Measurements from ENCODE around the gene SEMA4C. TPM values are rescaled to one million over a fixed set of nuclear protein-coding genes. Genes with fewer than 3 reads are reported as not detected.

SEMA4C gene
- polyA plus RNA-seq (88.7 and 101 TPM in 2 replicates), polyA minus RNA-seq (87.4 and 111 TPM in 2 replicates)

GRCh38 chr2:96869822-96870625 is at the start of gene SEMA4C:
SEMA4C (minus strand) TSS chr2:96870080; CDS start chr2:96867886, 2,194 bp downstream.
- H3K36me3 ChIP-seq (ENCODE audit: insufficient read depth, low read length), result no peaks in the 10 kb centered on the region
- peak within 1 kb of the TSS; percentile 94 for H3K4me3 ChIP-seq (ENCODE audit: low read length)
- TF ChIP-seq TAF1 (IDR thresholded peaks at IDR 0.05; ENCODE audit: low read depth) (peak; percentile 25), CTCF (IDR thresholded peaks at IDR 0.05; ENCODE audit: poor library complexity, severe bottlenecking) (peak; percentile 21), REST (IDR thresholded peaks at IDR 0.05; ENCODE audit: borderline replicate concordance) (no peak), RAD21 (conservative IDR thresholded peaks at IDR 0.05) (peak; percentile 8), SMC3 (conservative IDR thresholded peaks at IDR 0.05; ENCODE audit: poor library complexity) (peak; percentile 24), EP300 (conservative IDR thresholded peaks at IDR 0.05; ENCODE audit: poor library complexity, severe bottlenecking) (peak; percentile 24), MXI1 (conservative IDR thresholded peaks at IDR 0.05; ENCODE audit: poor library complexity, severe bottlenecking) (peak; percentile 51), EZH2 (IDR thresholded peaks at IDR 0.05; ENCODE audit: borderline replicate concordance, insufficient read depth, low read length, poor library complexity, severe bottlenecking) (no peak), POLR2AphosphoS5 (IDR thresholded peaks at IDR 0.05) (peak; percentile 84)
- no peaks in the 10 kb centered on the region for H3F3A ChIP-seq (ENCODE audit: insufficient read depth, low read length, poor library complexity, severe bottlenecking)
- no peaks in the 10 kb centered on the region for H3K9me2 ChIP-seq (ENCODE audit: insufficient read depth, low read length)
- no peak within 1 kb of the TSS for H3K4me2 ChIP-seq (ENCODE audit: low read length)
- H3K27me3 ChIP-seq (ENCODE audit: insufficient read depth, low read depth, low read length), result no peaks in the 10 kb centered on the region
- peaks cover 34% of the 10 kb centered on the region for H3K79me2 ChIP-seq (replicated peaks; ENCODE audit: insufficient read depth, low read length)
- H3K9ac ChIP-seq (ENCODE audit: low read length), result peak within 1 kb of the TSS; percentile 98
- peak within 1 kb of the TSS; percentile 90 for H3K27ac ChIP-seq (ENCODE audit: low read length)
- no peaks in the 10 kb centered on the region for H3K9me3 ChIP-seq (ENCODE audit: low read length)
- peaks cover 11% of the 10 kb centered on the region for H4K20me1 ChIP-seq (ENCODE audit: insufficient read depth)
- peak within 1 kb of the TSS; percentile 14 for H2AFZ ChIP-seq (ENCODE audit: low read depth, low read length)

- no peak overlapping the region for H3K4me3 ChIP-seq (ENCODE audit: low read length)
- H3F3A ChIP-seq (ENCODE audit: insufficient read depth, low read length, poor library complexity, severe bottlenecking), result no peaks in the 10 kb centered on the region
- H3K27ac ChIP-seq (ENCODE audit: low read length), result no peak overlapping the region
- no peaks in the 10 kb centered on the region for H3K79me2 ChIP-seq (replicated peaks; ENCODE audit: insufficient read depth, low read length)
- TF ChIP-seq TAF1 (IDR thresholded peaks at IDR 0.05; ENCODE audit: low read depth) (no peak), EZH2 (IDR thresholded peaks at IDR 0.05; ENCODE audit: borderline replicate concordance, insufficient read depth, low read length, poor library complexity, severe bottlenecking) (no peak), RAD21 (conservative IDR thresholded peaks at IDR 0.05) (no peak), MXI1 (conservative IDR thresholded peaks at IDR 0.05; ENCODE audit: poor library complexity, severe bottlenecking) (no peak), REST (IDR thresholded peaks at IDR 0.05; ENCODE audit: borderline replicate concordance) (no peak), CTCF (IDR thresholded peaks at IDR 0.05; ENCODE audit: poor library complexity, severe bottlenecking) (no peak), SMC3 (conservative IDR thresholded peaks at IDR 0.05; ENCODE audit: poor library complexity) (no peak), EP300 (conservative IDR thresholded peaks at IDR 0.05; ENCODE audit: poor library complexity, severe bottlenecking) (no peak), POLR2AphosphoS5 (IDR thresholded peaks at IDR 0.05) (no peak)
- H3K27me3 ChIP-seq (ENCODE audit: insufficient read depth, low read depth, low read length), result no peaks in the 10 kb centered on the region
- no peak overlapping the region for H2AFZ ChIP-seq (ENCODE audit: low read depth, low read length)
- H3K9me2 ChIP-seq (ENCODE audit: insufficient read depth, low read length), result no peaks in the 10 kb centered on the region
- no peak overlapping the region for H3K9ac ChIP-seq (ENCODE audit: low read length)
- no peaks in the 10 kb centered on the region for H4K20me1 ChIP-seq (ENCODE audit: insufficient read depth)
- H3K4me2 ChIP-seq (ENCODE audit: low read length), result no peak overlapping the region
- no peaks in the 10 kb centered on the region for H3K36me3 ChIP-seq (ENCODE audit: insufficient read depth, low read length)
- H3K9me3 ChIP-seq (ENCODE audit: low read length), result no peaks in the 10 kb centered on the region
Observed at GRCh38 chr2:96918754-96919550, 49.1 kb upstream of the SEMA4C start.

All from neural cell (in vitro differentiated cells).